K562 (cell line): ENCODE measurements around the gene SFMBT2. TPM values are rescaled to one million over a fixed set of nuclear protein-coding genes. Genes with fewer than 3 reads are reported as not detected.

Source experiments
- ARID1B ChIP-seq: fragments of 450-650 bp; IDR thresholded peaks from 2 replicates; pipeline ENCODE4 v1.6.1; 2016; ENCODE audit warnings: antibody characterized with exemption, mild to moderate bottlenecking, inconsistent platforms
- CBFA2T2 ChIP-seq: fragments of 450-650 bp; conservative IDR thresholded peaks from 2 replicates; pipeline ENCODE4 v1.6.1; 2017; ENCODE audit warnings: mild to moderate bottlenecking
- CBFA2T3 ChIP-seq: fragments of 450-650 bp; IDR thresholded peaks from 2 replicates; pipeline ENCODE4 v1.6.1; 2017
- CEBPB ChIP-seq: fragments of 450-650 bp; IDR thresholded peaks from 2 replicates; pipeline ENCODE4 v1.6.1; 2016; ENCODE audit warnings: missing genetic modification characterization, missing compliant biosample characterization
- CEBPG ChIP-seq, 3 experiments: fragments of 200-800 bp in 1 of 3; sonication (Bioruptor generic) in 1 of 3; sonication (generic) in 1 of 3; formaldehyde crosslinking in 1 of 3; IDR thresholded peaks in 2 of 3; conservative IDR thresholded peaks in 1 of 3; 2 replicates each; pipeline versions ENCODE4 v1.6.1 to v1.8.0; 2016 to 2022; ENCODE audit warnings: missing compliant biosample characterization in 2 of 3, missing genetic modification characterization in 2 of 3, mild to moderate bottlenecking in 1 of 3, missing genetic modification reagents in 1 of 3
- CREM ChIP-seq: IDR thresholded peaks from 2 replicates; pipeline ENCODE4 v1.6.1; 2014; ENCODE audit warnings: antibody characterized with exemption, low read depth
- DPF2 ChIP-seq: fragments of 450-650 bp; IDR thresholded peaks from 2 replicates; pipeline ENCODE4 v1.6.1; 2016
- FOSL1 ChIP-seq: fragments of 200-800 bp; sonication (Bioruptor generic); conservative IDR thresholded peaks from 2 replicates; pipeline ENCODE4 v1.6.1; 2016; ENCODE audit warnings: missing genetic modification characterization, missing compliant biosample characterization
- FOXM1 ChIP-seq, 2 experiments: fragments of 450-650 bp in 1 of 2; sonication (generic) in 1 of 2; formaldehyde crosslinking in 1 of 2; IDR thresholded peaks; 2 replicates each; pipeline versions ENCODE4 v1.6.1 to v1.9.0; 2017 to 2022; ENCODE audit warnings: low read depth in 2 of 2, mild to moderate bottlenecking in 2 of 2, missing genetic modification reagents in 1 of 2, moderate library complexity in 1 of 2
- JUND ChIP-seq, 2 experiments: IDR thresholded peaks; 2 replicates in 1 of 2; 3 replicates in 1 of 2; pipeline ENCODE4 v1.6.1; 2011; ENCODE audit warnings: borderline replicate concordance in 2 of 2, low read depth in 2 of 2, low read length in 2 of 2, improper control_type of control experiment in 1 of 2, missing biosample characterization in 1 of 2, missing genetic modification characterization in 1 of 2, missing genetic modification reagents in 1 of 2
- NFIC ChIP-seq: fragments of 450-650 bp; IDR thresholded peaks from 2 replicates; pipeline ENCODE4 v1.6.1; 2017; ENCODE audit warnings: mild to moderate bottlenecking, inconsistent platforms
- SMARCA4 ChIP-seq: fragments of 450-650 bp; IDR thresholded peaks from 2 replicates; pipeline ENCODE4 v1.6.1; 2016
- SMARCE1 ChIP-seq: fragments of 450-650 bp; IDR thresholded peaks from 2 replicates; pipeline ENCODE4 v1.7.1; 2016; ENCODE audit warnings: mild to moderate bottlenecking
- STAT5A ChIP-seq: IDR thresholded peaks from 2 replicates; pipeline ENCODE4 v1.6.1; 2012; ENCODE audit warnings: low read length, inconsistent platforms, borderline replicate concordance
- TAL1 ChIP-seq: fragments of 450-650 bp; IDR thresholded peaks from 2 replicates; pipeline ENCODE4 v1.6.1; 2016; ENCODE audit warnings: mild to moderate bottlenecking
- TCF3 ChIP-seq: sonication (generic); formaldehyde crosslinking; IDR thresholded peaks from 2 replicates; pipeline ENCODE4 v1.4.0; 2020; ENCODE audit warnings: mild to moderate bottlenecking, missing genetic modification reagents
- TEAD4 ChIP-seq, 2 experiments: sonication (generic) in 1 of 2; formaldehyde crosslinking in 1 of 2; IDR thresholded peaks; 2 replicates each; pipeline versions ENCODE4 v1.6.1 to v1.8.0; 2012 to 2022; ENCODE audit warnings: borderline replicate concordance in 1 of 2, inconsistent platforms in 1 of 2, low read length in 1 of 2, mild to moderate bottlenecking in 1 of 2, missing genetic modification reagents in 1 of 2
- ZKSCAN1 ChIP-seq: fragments of 150-350 bp; IDR thresholded peaks from 2 replicates; pipeline ENCODE4 v1.6.1; 2016; ENCODE audit warnings: low read depth, low read length
- ZNF232 ChIP-seq: sonication (generic); formaldehyde crosslinking; IDR thresholded peaks from 2 replicates; pipeline ENCODE4 v1.8.0; 2022; ENCODE audit warnings: mild to moderate bottlenecking, missing genetic modification reagents
- polyA plus RNA-seq, 8 experiments: library from polyadenylated mRNA; depleted of rRNA in 4 of 8; stranded (reverse) in 5 of 8; unstranded in 3 of 8; fragments of >200 nt; fragmentation: Nextera tagmentation in 2 of 8; fragmentation: Illumina TruSeq in 1 of 8; extraction: Ambion mirVana in 2 of 8; extraction: Trizol in 1 of 8; gene quantifications; 2 replicates each; pipeline versions ENCODE4 v1.2.1 to v1.2.3, GENCODE V29; 2011 to 2014; ENCODE audit warnings: inconsistent platforms in 1 of 8, missing spikeins in 1 of 8
- total RNA-seq, 7 experiments: library from RNA; depleted of rRNA in 6 of 7; stranded (reverse); fragments of >200 nt in 6 of 7; fragmentation: Illumina TruSeq in 2 of 7; extraction: Trizol in 2 of 7; gene quantifications; 2 replicates each; pipeline versions ENCODE4 v1.2.1 to v1.2.3, GENCODE V29; 2011 to 2021; ENCODE audit warnings: low replicate concordance in 1 of 7
- TF ChIP-seq, protein P1 (sequence below): sonication (generic); formaldehyde crosslinking; IDR thresholded peaks from 2 replicates; pipeline ENCODE4 v1.8.0; 2022; ENCODE audit warnings: mild to moderate bottlenecking, low read depth, missing genetic modification reagents
- TF ChIP-seq, protein P2 (sequence below): sonication (generic); formaldehyde crosslinking; IDR thresholded peaks from 2 replicates; pipeline ENCODE4 v1.8.0; 2023; ENCODE audit warnings: mild to moderate bottlenecking, missing genetic modification reagents
- TF ChIP-seq, protein P3 (sequence below): sonication (generic); IDR thresholded peaks from 2 replicates; pipeline ENCODE4 v1.6.1; 2016

SFMBT2 gene
- total and polyA plus RNA-seq, 9 of the 15 experiments (the other 6 are each of a cell fraction or from before 2014, with no cell fraction given): 1.2 to 13.6 (median 7.6) TPM

GRCh38 chr10:7119325-7120015 lies 291.4 kb downstream of the SFMBT2 start (continued):
- TF ChIP-seq TAL1 (peak; percentile 54; the same call in 1 of the 2 replicates), CBFA2T2 (peak; percentile 78), NFIC (peak; percentile 34; the same call in 1 of the 2 replicates), STAT5A (peak; percentile 24; the same call in 1 of the 2 replicates), FOSL1 (tag) (peak; percentile 77), SMARCA4 (peak; percentile 61), CEBPG (CRISPR knock-in tag; IDR thresholded peaks at IDR 0.05) (no peak), CEBPG (tag; conservative IDR thresholded peaks at IDR 0.05 in 1 of 2, IDR thresholded peaks at IDR 0.05 in 1 of 2) (peak in 1 of 2 experiments; percentile 52; a peak in 1 of 4 replicates), ZNF232 (CRISPR knock-in tag) (no peak), ARID1B (peak; percentile 60), CBFA2T3 (peak; percentile 86), FOXM1 (IDR thresholded peaks at IDR 0.05; ENCODE audit: low read depth) (peak; percentile 30; the same call in 1 of the 2 replicates), FOXM1 (CRISPR knock-in tag; IDR thresholded peaks at IDR 0.05; ENCODE audit: low read depth) (no peak), SMARCE1 (peak; percentile 41; the same call in 1 of the 2 replicates), TCF3 (CRISPR knock-in tag) (peak; percentile 65), JUND (IDR thresholded peaks at IDR 0.05; ENCODE audit: borderline replicate concordance, low read depth, low read length) (peak; percentile 67), JUND (tag; IDR thresholded peaks at IDR 0.05; ENCODE audit: borderline replicate concordance, low read depth, low read length) (peak; percentile 52; the same call in 1 of the 3 replicates), TEAD4 (IDR thresholded peaks at IDR 0.05; ENCODE audit: low read length) (peak; percentile 74), TEAD4 (CRISPR knock-in tag; IDR thresholded peaks at IDR 0.05; ENCODE audit: borderline replicate concordance) (no peak), CEBPB (tag) (peak; percentile 40; the same call in 1 of the 2 replicates), DPF2 (peak; percentile 76), ZKSCAN1 (peak; percentile 67; the same call in 1 of the 2 replicates), CREM (peak; percentile 25; the same call in 1 of the 2 replicates)
- TF ChIP-seq, protein P1, sequence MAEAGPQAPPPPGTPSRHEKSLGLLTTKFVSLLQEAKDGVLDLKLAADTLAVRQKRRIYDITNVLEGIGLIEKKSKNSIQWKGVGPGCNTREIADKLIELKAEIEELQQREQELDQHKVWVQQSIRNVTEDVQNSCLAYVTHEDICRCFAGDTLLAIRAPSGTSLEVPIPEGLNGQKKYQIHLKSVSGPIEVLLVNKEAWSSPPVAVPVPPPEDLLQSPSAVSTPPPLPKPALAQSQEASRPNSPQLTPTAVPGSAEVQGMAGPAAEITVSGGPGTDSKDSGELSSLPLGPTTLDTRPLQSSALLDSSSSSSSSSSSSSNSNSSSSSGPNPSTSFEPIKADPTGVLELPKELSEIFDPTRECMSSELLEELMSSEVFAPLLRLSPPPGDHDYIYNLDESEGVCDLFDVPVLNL (CRISPR knock-in tag): no peak
- TF ChIP-seq, protein P2, sequence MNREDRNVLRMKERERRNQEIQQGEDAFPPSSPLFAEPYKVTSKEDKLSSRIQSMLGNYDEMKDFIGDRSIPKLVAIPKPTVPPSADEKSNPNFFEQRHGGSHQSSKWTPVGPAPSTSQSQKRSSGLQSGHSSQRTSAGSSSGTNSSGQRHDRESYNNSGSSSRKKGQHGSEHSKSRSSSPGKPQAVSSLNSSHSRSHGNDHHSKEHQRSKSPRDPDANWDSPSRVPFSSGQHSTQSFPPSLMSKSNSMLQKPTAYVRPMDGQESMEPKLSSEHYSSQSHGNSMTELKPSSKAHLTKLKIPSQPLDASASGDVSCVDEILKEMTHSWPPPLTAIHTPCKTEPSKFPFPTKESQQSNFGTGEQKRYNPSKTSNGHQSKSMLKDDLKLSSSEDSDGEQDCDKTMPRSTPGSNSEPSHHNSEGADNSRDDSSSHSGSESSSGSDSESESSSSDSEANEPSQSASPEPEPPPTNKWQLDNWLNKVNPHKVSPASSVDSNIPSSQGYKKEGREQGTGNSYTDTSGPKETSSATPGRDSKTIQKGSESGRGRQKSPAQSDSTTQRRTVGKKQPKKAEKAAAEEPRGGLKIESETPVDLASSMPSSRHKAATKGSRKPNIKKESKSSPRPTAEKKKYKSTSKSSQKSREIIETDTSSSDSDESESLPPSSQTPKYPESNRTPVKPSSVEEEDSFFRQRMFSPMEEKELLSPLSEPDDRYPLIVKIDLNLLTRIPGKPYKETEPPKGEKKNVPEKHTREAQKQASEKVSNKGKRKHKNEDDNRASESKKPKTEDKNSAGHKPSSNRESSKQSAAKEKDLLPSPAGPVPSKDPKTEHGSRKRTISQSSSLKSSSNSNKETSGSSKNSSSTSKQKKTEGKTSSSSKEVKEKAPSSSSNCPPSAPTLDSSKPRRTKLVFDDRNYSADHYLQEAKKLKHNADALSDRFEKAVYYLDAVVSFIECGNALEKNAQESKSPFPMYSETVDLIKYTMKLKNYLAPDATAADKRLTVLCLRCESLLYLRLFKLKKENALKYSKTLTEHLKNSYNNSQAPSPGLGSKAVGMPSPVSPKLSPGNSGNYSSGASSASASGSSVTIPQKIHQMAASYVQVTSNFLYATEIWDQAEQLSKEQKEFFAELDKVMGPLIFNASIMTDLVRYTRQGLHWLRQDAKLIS: no peak
- TF ChIP-seq, protein P3, sequence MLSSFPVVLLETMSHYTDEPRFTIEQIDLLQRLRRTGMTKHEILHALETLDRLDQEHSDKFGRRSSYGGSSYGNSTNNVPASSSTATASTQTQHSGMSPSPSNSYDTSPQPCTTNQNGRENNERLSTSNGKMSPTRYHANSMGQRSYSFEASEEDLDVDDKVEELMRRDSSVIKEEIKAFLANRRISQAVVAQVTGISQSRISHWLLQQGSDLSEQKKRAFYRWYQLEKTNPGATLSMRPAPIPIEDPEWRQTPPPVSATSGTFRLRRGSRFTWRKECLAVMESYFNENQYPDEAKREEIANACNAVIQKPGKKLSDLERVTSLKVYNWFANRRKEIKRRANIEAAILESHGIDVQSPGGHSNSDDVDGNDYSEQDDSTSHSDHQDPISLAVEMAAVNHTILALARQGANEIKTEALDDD: peak; percentile 62; the same call in 1 of the 2 replicates
